Measurements from ENCODE around the gene INSYN2B.

Gene INSYN2B

GRCh38 chr5:169922474-169922873, 57.8 kb downstream of the INSYN2B start:
- DNase-seq: no peak

GRCh38 chr5:169921949-169922348, 58.3 kb downstream of the INSYN2B start:
- DNase-seq: no peak

GRCh38 chr5:169921384-169921783, 58.9 kb downstream of the INSYN2B start:
- DNase-seq: no peak

GRCh38 chr5:169920474-169920873, 59.8 kb downstream of the INSYN2B start:
- no peak for DNase-seq

GRCh38 chr5:169918228-169918627, 62.1 kb downstream of the INSYN2B start:
- no peak for DNase-seq

- no peak for DNase-seq
These were observed 62.8 kb downstream of the INSYN2B start for GRCh38 chr5:169917500-169917899.

GRCh38 chr5:169914766-169915165, 65.5 kb downstream of the INSYN2B start:
- DNase-seq: no peak

GRCh38 chr5:169913479-169913878, 66.8 kb downstream of the INSYN2B start:
- DNase-seq: no peak

GRCh38 chr5:169911448-169912212, 68.7 kb downstream of the INSYN2B start:
- DNase-seq: no peak

GRCh38 chr5:169910393-169910792, 69.9 kb downstream of the INSYN2B start:
- no peak for DNase-seq

- no peak for DNase-seq
These were observed 70.3 kb downstream of the INSYN2B start for GRCh38 chr5:169909945-169910344.

- no peak for DNase-seq
These were observed 71.4 kb downstream of the INSYN2B start for GRCh38 chr5:169908864-169909263.

- no peak for DNase-seq
These were observed 73.3 kb downstream of the INSYN2B start for GRCh38 chr5:169906745-169907649.

- DNase-seq: no peak
These were observed 75.3 kb downstream of the INSYN2B start for GRCh38 chr5:169905017-169905416.

GRCh38 chr5:169904508-169904907, 75.8 kb downstream of the INSYN2B start:
- DNase-seq: no peak

GRCh38 chr5:169904059-169904458, 76.2 kb downstream of the INSYN2B start:
- DNase-seq: no peak

GRCh38 chr5:169901896-169902295, 78.4 kb downstream of the INSYN2B start:
- DNase-seq: no peak

GRCh38 chr5:169897481-169897880, 82.8 kb downstream of the INSYN2B start:
- no peak for DNase-seq

GRCh38 chr5:169895926-169896325, 84.4 kb downstream of the INSYN2B start:
- no peak for DNase-seq

- no peak for DNase-seq
These were observed 86.7 kb downstream of the INSYN2B start for GRCh38 chr5:169893571-169893970.

GRCh38 chr5:169893010-169893409, 87.3 kb downstream of the INSYN2B start:
- DNase-seq: no peak

GRCh38 chr5:169889572-169889971, 90.7 kb downstream of the INSYN2B start:
- DNase-seq: no peak

GRCh38 chr5:169886677-169887076, 93.6 kb downstream of the INSYN2B start:
- no peak for DNase-seq

- DNase-seq: no peak
These were observed 94.3 kb downstream of the INSYN2B start for GRCh38 chr5:169886033-169886432.
